Kidney epithelial cell (primary cell): ENCODE measurements around the gene PARM1. TPM values are rescaled to one million over a fixed set of nuclear protein-coding genes. Genes with fewer than 3 reads are reported as not detected.
A peak's percentile ranks its signal among the peaks of the same experiment; 100 is the strongest.

Source experiments
- DNase-seq: peaks from one replicate; pipeline ENCODE4 v3.0.0-alpha.2; 2010; ENCODE audit warnings: low read depth
- H3K27me3 ChIP-seq: 2 replicates; pipeline ENCODE4 v1.6.0; 2011; ENCODE audit warnings: low read length; ENCODE audit not compliant: control insufficient read depth, insufficient read depth
- H3K36me3 ChIP-seq: 2 replicates; pipeline ENCODE4 v1.5.1; 2011; ENCODE audit warnings: low read length; ENCODE audit not compliant: control insufficient read depth, insufficient read depth
- H3K4me3 ChIP-seq: 2 replicates; pipeline ENCODE4 v1.5.1; 2011; ENCODE audit warnings: low read depth, mild to moderate bottlenecking, control low read depth, low read length
- CTCF ChIP-seq: IDR thresholded peaks from 2 replicates; pipeline ENCODE4 v1.5.1; 2011; ENCODE audit warnings: mild to moderate bottlenecking, moderate library complexity, low read length, control low read depth, inconsistent platforms; ENCODE audit not compliant: insufficient read depth, poor library complexity, severe bottlenecking
- total RNA-seq: library from RNA; depleted of rRNA; stranded (reverse); fragments of >200 nt; gene quantifications from 2 replicates; pipeline ENCODE4 v1.2.3, GENCODE V29; 2015

PARM1 gene, protein sequence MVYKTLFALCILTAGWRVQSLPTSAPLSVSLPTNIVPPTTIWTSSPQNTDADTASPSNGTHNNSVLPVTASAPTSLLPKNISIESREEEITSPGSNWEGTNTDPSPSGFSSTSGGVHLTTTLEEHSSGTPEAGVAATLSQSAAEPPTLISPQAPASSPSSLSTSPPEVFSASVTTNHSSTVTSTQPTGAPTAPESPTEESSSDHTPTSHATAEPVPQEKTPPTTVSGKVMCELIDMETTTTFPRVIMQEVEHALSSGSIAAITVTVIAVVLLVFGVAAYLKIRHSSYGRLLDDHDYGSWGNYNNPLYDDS
- total RNA-seq, result 3.0 and 3.7 TPM in 2 replicates

GRCh38 chr4:74932832-74933561 is at the start of gene PARM1:
TSS of gene PARM1 (plus strand) at chr4:74933116. CDS start at chr4:74933328, 212 bp downstream.
- H3K27me3 ChIP-seq, result peaks cover 19% of the 10 kb centered on the region
- no peaks in the 10 kb centered on the region for H3K36me3 ChIP-seq
- TF ChIP-seq CTCF, result peak; percentile 85
- H3K4me3 ChIP-seq, result peak within 1 kb of the TSS; percentile 50
- peak; percentile 34 for DNase-seq

- Histone ChIP-seq H3K27me3 (no peaks in the 10 kb centered on the region), H3K4me3 (no peak overlapping the region), H3K36me3 (no peaks in the 10 kb centered on the region)
- DNase-seq, result no peak
- no peak for TF ChIP-seq CTCF
Observed at GRCh38 chr4:74884266-74884665, 48.6 kb upstream of the PARM1 start.

GRCh38 chr4:74886484-74886883 is 46.4 kb upstream of the PARM1 start:
- H3K27me3 ChIP-seq, result peaks cover 2% of the 10 kb centered on the region
- no peak for DNase-seq

GRCh38 chr4:74890341-74890740 is 42.6 kb upstream of the PARM1 start:
- H3K27me3 ChIP-seq, result peaks cover 2% of the 10 kb centered on the region
- no peak for DNase-seq
- H3K36me3 ChIP-seq, result no peaks in the 10 kb centered on the region
- TF ChIP-seq CTCF, result no peak
- H3K4me3 ChIP-seq, result no peak overlapping the region

More at GRCh38 chr4:74886484-74886883, 46.4 kb upstream of the PARM1 start:
- TF ChIP-seq CTCF, result no peak
- Histone ChIP-seq H3K4me3 (no peak overlapping the region), H3K36me3 (no peaks in the 10 kb centered on the region)

- DNase-seq, result no peak
- no peak for TF ChIP-seq CTCF
- Histone ChIP-seq H3K36me3 (no peaks in the 10 kb centered on the region), H3K4me3 (no peak overlapping the region), H3K27me3 (peaks cover 2% of the 10 kb centered on the region)
Observed at GRCh38 chr4:74891037-74891436, 41.9 kb upstream of the PARM1 start.
